ENCODE data around the gene FUBP1.
"Not testable (repeated sequence)": the region's sequence is repeated elsewhere in the genome, so short reads cannot be mapped to it uniquely, and the experiment has no call there.

FUBP1 gene, protein sequence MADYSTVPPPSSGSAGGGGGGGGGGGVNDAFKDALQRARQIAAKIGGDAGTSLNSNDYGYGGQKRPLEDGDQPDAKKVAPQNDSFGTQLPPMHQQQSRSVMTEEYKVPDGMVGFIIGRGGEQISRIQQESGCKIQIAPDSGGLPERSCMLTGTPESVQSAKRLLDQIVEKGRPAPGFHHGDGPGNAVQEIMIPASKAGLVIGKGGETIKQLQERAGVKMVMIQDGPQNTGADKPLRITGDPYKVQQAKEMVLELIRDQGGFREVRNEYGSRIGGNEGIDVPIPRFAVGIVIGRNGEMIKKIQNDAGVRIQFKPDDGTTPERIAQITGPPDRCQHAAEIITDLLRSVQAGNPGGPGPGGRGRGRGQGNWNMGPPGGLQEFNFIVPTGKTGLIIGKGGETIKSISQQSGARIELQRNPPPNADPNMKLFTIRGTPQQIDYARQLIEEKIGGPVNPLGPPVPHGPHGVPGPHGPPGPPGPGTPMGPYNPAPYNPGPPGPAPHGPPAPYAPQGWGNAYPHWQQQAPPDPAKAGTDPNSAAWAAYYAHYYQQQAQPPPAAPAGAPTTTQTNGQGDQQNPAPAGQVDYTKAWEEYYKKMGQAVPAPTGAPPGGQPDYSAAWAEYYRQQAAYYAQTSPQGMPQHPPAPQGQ

DNA sequence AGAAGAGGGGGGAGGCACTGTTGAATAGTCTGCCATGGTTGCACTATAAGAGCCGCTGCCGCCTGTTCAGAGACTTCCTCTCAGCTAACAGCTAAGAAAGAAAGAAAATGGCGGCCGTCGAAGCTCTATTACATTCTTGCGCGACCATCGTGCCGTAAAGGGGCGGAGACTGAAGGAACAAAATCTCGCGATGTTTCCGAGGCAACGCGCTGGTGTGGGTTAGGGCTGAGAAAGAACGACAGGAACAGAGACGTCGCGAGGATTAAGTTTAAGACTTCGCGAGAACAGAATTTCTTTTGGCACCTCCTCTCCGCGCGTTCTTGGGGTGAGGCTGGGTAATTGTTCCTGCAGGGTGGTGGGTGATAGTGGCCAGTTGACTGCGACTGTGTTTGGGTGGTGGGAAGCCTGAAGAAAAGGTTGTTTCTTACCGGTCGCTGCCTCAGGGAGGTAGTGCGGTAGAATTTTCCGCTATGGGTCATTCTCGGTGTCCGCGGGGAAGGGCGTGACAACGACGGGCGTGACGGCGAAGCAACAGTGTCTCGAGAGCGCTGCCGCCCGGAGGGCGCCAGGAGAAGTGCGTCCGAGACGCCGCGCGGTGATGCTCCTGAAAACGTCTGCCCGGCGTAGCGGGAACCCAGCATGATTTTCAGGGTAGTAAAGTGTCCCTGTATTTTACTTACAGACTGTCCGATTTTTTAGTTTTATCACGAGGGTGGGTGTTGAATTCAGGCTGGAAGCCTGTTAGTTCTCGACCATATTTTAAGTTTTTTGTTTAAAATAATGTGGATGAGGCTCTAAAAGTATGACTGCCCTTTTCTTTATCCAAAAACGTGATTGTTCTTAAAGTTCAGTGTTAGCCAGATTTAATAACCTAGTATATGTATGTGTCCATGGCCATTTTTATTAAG is at the start of gene FUBP1:
FUBP1 (minus strand) TSS at position 104 of the 908 bp plus-strand sequence; CDS start at position 36, 68 bp downstream.
- DNase-seq, result peak; percentile 99

- DNase-seq, result not testable (repeated sequence)
These were observed 42.3 kb upstream of the FUBP1 start for GRCh38 chr1:78021134-78021533.

DNA sequence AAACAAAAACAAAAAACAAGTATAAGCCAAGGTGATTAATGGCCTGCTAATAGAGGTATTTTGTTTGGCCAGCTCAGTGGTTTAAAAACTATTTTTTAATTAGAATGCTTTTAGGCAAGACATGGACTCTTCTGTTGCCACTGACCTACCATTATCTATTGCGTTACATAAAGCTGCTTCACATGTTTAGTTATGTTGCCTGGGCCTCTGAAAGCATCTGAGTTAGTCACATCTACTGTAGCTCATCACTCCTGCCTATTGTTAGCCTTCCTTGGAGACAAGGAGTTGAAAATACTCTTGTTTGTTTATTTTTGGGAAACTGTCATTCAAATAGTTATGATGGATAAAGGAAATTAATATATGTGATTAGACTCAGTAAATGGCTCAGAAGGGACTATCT is 40.2 kb upstream of the FUBP1 start:
- DNase-seq, result no peak

DNA sequence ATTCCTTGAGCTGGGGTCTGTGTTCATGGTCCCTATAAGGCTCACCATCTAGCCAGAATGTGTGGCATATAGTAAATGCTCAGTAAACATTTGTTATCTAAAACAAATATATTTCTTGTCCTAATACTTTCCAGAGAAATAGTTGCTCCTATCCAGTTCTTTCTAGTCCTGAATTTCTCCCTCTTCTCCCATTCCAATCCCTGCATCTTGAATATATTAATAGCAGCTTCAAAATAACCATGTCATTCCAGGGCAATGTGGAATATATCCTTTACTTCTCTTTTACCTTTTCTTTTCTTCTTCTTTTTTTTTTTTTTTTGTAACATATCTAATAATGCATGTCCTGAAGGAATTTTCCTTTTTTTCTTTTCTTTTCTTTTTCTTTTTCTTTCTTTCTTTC is 36.3 kb upstream of the FUBP1 start:
- no peak for DNase-seq

- no peak for DNase-seq
These were observed 32.2 kb upstream of the FUBP1 start for GRCh38 chr1:78011050-78011449.

DNA sequence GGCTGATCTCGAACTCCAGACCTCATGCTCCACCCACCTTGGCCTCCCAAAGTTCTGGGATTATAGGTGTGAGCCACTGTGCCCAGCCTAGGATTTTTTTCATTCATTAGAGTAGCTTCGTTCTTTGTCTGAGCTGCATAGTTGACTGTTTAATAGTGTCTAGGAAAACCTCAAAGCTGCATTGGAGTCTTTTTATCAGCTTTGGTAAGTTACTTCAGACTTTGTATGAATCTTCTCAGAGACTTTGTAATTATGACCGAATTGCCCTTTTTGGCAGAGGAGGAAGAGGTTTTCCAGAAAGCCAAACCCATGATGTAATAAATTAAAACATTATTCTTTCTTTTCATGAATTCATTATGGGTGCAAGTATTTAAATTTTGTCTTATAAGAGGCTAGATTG is 31.0 kb upstream of the FUBP1 start:
- no peak for DNase-seq

GRCh38 chr1:78009276-78009675 is 30.4 kb upstream of the FUBP1 start:
- no peak for DNase-seq

DNA sequence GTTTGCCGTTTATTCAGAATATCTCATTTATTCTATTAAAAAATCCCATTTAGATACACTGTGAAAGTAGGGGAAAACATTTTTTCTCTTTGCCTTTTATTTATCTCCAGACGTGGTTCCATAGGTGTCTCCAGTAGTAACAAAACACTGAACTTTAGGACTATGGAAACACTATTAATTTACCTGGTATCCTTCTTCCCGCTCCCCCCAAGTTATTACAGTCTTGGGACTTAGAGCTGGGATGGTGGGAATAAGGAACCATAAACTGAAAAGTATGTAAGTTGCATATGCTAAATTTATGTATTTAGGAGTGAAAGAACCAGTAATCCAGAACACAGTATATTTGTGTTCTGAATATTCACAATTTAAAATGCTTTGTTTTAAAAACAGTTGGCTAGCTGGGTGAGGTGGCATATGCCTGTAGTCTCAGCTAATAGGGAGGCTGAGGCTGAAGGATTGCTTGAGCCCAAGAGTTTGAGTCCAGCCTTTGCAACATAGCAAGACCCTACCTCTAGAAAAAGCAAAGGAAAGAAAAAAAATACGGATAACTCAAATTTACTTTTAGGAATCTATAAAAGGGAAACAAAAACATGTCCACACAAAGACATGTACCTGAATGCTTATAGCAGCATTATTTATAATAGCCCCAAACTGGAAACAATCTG is 28.9 kb upstream of the FUBP1 start:
- no peak for DNase-seq

DNA sequence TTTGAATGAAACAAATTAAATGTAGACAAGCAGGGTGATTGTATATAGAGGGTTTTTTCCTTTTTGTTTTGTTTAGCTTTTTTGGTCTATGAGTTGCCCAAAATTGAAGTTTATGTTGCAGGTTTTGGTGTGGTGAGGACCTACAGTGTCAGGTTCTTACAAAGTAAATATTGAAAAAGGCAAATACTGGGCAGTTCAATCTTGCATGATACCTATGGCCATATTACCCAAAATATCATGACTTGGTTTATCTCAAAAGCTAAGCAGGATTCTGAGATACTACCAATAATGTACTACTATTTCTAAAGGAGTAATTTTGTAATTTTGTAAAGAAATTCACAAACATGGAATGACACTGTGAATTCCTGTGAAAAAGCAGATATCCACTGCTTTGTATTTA is 27.6 kb upstream of the FUBP1 start:
- no peak for DNase-seq

- DNase-seq, result peak; percentile 32
These were observed 26.9 kb upstream of the FUBP1 start for GRCh38 chr1:78005755-78006154.

DNA sequence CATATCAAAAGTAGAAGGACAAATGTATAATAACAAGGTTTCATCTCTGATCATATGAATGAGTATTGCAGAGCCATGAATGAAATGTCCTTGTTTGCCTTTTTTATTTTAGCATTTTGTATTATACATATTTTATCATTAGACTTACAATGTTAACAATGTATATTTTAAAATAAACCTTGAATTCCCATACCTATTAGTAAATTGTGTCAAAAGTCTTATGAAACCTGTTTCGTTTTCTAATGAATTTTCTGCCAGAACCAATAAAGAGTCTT is 26.5 kb upstream of the FUBP1 start:
- no peak for DNase-seq

GRCh38 chr1:78004719-78005447 is 26.0 kb upstream of the FUBP1 start, which contains the start of gene DNAJB4:
Gene DNAJB4 (plus strand): TSS chr1:78004939. CDS start chr1:78005111, 172 bp downstream.
- no peak for DNase-seq

GRCh38 chr1:78003882-78004718 is 25.2 kb upstream of the FUBP1 start:
- DNase-seq, result no peak

DNA sequence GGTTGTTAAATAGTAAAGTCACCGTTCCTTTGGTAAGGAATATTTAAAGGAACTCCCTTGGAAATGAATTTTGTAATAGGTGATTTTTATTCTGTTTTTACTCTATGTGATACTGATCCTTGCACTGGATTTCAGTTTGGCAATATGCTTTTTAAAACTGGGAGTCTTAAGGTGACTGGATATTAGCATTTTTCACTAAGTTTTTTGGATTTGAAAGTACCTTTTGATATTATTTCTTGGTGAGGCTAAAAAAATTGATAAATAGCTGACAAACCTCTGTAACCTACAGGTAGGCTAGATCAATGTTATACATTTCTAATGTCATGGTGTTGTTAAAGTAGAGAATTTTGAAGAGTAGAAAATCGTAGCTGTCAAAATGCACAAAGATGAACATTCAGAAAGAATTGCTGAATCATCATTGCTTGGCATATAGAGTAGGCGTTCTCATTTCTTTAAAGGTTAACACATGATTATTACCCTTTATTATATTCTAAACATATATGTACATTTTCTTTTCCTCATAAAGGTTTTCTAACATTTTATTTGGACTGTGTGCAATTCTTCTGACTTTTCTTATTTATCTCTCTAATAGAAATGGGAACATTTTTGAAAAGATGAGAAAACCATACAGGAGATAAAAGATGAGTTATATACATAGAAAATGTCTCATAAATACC is 24.3 kb upstream of the FUBP1 start:
- DNase-seq, result no peak

GRCh38 chr1:78000536-78000935 is 21.7 kb upstream of the FUBP1 start:
- not testable (repeated sequence) for DNase-seq

DNA sequence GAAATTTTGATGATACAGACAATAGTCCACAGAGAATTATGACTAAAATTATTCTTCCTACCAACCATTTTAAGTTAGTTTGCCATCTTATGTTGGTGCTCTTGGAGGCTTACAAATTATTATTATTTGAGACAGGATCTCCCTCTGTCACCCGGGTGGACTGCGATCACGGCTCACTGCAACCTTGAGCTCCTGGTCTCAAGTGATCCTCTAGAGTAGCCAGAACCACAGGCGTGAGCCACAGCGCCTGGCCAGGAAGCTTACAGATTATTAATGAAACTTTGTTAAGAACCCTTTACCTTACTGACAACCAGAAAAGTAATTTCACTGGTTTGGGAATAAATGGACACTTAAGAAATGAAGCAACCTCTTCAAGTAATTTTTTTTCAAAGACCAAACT is 17.9 kb upstream of the FUBP1 start:
- no peak for DNase-seq

DNA sequence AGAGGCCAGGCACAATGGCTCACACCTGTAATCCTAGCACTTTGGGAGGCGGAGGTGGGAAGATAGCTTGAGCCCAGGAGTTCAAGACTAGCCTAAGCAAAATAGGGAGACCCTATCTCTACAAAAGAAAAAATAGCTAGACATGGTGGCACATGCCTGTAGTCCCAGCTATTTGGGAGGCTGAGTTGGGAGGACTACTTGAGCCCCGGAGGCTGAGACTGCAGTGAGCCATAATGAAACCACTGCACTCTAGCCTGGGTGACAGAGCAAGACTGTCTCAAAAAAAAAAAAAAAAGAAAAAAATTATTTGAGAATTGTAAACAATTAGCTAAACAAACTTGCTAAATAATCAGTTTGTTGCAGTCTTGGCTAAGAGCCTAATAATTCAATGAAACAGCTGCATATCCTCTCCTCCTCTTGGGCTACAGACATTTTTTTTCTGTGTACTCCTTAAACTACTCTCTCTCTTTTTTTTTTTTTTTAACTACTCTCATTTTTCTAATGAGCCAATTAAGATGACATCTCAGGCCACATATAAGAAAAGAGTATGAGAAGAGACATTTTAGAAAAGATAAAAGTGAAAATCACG is 15.3 kb upstream of the FUBP1 start:
- DNase-seq, result no peak

GRCh38 chr1:77991638-77992037 is 12.8 kb upstream of the FUBP1 start:
- DNase-seq, result no peak

- DNase-seq, result no peak
These were observed 11.8 kb upstream of the FUBP1 start for GRCh38 chr1:77990629-77991204.

DNA sequence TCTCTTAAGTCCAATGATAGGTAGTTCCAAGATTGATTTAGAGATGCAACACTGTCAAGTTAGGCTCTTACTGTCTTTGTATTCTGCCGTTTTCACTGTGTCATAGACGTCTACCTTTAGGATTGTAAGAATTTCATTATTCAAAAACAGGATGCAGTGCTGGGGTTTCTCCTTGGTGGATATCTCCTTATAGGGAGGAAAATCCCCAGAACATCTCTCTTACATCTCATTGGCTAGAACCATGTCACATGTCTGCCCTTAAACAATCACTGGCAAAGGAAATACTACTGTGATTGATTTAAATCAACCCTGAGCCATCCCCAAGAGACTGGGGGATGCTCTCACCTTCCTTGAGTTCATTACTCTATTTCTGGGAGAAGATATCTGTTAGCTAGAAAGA is 10.9 kb upstream of the FUBP1 start:
- no peak for DNase-seq

All from NCI-H1694 treated with DMSO at 0.1 percent for 48 hours (cell line).